Mammary epithelial cell (primary cell): ENCODE results near the gene ASPHD2.

Experiments
- CTCF ChIP-seq, 2 donors: IDR thresholded peaks in 1 of 2; conservative IDR thresholded peaks in 1 of 2; 2 replicates each; pipeline ENCODE4 v1.5.1; 2011 to 2012; ENCODE audit warnings: inconsistent platforms in 2 of 2, low read length in 2 of 2, mild to moderate bottlenecking in 2 of 2, control low read depth in 1 of 2, low read depth in 1 of 2; ENCODE audit not compliant: insufficient read depth in 1 of 2; ENCODE audit errors: extremely low read depth in 1 of 2
- EZH2 ChIP-seq: IDR thresholded peaks from 2 replicates; pipeline ENCODE4 v1.6.1; 2012; ENCODE audit warnings: low read length, inconsistent platforms, borderline replicate concordance

GRCh38 chr22:26484360-26484706 lies 55.3 kb downstream of the ASPHD2 start:
- TF ChIP-seq CTCF (conservative IDR thresholded peaks at IDR 0.05 in 1 of 2, IDR thresholded peaks at IDR 0.05 in 1 of 2; ENCODE audit: extremely low read depth in 1 of 2, insufficient read depth in 1 of 2, low read depth in 1 of 2, low read length in 2 of 2) (no peak), EZH2 (no peak)
